GM19455 (cell line): ENCODE measurements around the gene DPYD.

Experiments
- ATAC-seq: cut with Tn5 transposase; IDR thresholded peaks from one replicate; pipeline ENCODE4 v1.9.1; 2021; ENCODE audit not compliant: unreplicated experiment

The DPYD gene

DNA sequence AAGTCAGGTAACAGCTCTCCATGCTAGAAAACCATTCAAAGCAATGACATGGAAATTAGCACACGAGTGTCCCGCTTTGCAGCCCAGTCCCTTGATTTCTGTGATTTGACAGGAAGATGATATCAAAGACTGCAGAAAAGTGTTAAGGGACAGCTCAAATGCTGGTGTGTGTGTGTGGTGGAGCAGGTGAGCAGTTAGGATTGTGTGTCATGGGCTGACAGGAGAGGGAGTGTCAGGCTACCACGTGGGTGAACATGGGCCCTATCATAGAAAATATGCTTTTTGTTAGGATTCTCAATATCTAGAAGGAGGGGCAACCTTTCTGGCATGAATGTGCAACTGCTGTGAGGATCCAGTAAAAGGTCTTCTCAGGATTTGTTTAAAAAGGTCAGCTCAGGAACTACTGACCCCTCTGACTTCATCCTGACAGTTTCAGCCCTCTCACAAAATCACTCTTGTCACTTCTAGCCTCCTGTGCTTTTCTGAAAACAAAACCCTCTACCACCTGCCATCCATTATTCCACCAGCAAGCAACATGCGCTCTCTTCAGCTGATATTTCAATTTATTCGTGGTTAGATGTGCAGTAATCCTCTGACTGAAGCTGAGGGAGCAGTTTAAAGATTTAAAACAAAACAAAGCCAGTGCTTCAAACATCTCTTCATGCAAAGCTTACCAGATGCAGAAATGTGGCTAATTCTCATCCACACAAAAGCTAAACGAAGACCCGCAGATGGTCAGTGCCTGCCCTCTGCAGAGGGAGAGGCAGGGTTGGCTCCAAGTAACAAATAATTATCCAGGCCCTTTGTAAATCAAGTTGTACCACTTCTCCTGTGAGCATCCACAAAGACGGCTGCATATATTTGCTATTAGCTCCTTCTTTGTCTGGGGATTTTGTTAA, 801.3 kb downstream of the DPYD start:
- ATAC-seq = no peak

DNA sequence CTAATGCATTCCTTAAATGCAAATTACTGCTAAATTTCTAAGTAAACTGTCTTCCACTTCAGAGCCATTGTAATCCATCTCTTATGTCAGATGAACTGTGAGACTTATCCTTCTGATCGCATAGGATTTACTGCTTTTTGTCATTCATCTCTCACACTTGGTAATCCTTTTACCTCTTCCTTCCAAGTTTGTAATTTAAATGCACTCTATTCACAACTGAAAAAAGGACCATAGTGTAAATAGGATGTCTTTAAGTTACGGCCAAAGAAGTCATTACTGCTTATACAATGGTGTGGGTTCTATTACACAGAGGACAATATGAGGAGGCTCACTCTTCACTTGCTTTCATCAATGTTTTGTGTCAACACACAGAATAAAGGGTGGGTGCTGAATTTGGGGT, 806.0 kb downstream of the DPYD start:
- ATAC-seq = no peak

DNA sequence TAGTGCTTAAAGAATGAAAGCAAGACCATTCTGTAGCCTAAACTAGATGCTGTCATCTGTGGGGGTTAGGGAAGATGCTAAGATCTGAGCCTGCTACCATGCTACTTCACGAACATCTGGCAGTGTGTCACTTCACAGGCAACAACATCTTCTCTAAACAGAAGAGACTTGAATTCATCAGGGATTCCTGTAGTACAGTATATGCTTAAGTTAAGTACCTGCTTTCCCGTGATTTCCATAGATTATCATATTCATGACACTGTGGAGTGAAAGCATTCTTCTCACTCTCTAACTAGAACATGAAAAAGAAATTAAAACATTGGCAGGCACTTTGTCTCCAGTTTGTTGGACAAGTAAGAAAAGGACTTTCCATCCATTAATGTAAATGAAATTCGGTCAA, 808.4 kb downstream of the DPYD start:
- no peak for ATAC-seq

DNA sequence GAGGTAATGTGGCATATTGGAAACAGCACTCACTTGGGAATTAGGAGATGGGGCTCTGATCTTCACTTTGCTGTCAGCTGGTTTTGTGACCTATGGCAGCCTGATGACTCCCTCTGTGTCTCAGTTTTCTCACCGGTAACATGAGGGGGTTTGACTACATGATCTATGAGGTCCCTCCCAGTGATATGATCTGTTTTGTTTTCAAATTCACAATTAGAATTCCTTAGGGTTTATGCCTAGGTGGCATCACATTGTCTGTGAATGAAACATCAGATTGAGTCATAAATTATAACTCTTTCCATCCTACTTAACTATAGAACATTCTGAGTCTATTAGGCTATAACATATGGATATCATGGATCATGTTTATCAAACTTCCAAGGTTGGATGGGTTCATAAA, 812.7 kb downstream of the DPYD start:
- ATAC-seq = no peak

DNA sequence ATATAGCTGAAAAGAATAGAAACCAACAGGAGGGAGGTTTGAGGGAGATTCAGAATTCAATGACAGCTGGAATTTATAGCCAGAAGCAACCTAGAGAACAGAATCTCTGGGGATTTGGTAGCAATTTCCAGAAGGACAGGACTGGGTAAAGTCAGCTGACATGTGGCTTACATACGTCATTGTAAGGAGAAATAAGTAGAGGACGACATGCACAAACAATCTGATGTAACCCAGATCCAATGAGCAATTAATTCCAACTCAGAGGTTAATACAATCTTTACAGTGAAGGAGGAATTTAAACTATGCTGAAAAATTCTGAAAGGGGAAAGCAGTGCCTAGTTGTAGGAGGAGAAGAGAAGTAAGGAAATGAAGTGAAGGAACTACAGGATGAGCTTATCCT, 815.3 kb downstream of the DPYD start:
- ATAC-seq = no peak

DNA sequence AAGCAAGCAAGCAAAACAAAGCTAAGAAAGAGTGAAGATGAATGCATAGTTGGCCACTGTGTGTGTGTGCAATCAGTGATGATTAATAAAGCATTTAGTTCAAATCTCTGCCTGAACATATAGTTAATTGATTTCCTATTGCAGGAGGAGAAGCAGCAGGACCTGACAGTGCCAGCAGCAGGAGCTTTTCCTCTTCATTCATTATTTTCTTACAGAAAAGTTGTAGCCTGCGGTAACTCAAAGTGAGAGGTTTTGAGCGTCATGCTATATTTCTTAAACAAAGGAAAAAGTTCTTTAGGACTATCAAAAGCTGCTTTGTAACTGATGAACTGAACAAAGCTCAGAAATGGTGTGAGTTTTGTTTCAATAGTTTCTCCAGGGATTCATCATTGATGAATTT, 819.3 kb downstream of the DPYD start:
- no peak for ATAC-seq

DNA sequence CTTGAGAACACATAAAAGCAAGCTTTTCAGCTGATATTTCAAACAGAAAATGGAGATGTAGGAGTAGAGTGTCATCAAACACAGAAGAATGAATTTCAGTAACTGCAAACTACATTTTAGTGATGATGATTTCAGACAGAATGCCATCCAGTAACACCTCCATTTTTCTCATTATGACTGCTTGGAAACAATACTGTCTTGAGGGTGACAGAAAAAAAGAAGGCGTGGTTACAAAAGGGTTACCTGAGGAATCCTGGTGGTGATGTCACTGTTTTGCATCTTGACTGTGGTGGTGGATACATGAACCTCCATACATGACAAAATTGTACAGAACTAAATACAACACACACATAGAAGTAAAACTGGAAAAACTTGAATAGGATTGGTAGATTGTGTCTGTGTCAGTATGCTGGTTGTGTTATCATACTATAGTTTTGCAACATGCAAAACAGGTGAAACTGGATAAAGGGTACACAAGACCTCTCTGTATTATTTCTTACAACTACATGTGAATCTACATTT, 823.4 kb downstream of the DPYD start:
- no peak for ATAC-seq

DNA sequence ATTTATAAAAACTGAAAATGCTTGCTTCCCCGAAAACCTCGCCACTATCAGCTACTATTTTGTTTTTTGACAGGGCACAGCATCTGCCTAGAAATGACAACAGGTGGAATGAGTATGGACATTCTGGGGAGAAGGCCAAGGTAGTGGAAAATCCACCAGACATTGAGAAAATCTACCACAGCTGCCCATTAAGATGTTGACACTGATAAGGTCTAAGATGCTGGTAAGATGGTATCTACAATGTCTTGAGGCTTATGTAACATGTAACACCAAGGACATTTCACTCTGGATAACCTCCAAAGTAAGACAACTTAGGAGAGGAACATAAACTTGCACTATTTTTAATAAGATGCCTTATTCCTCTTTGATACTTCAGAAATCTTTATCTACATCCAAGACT, 825.1 kb downstream of the DPYD start:
- ATAC-seq = no peak

DNA sequence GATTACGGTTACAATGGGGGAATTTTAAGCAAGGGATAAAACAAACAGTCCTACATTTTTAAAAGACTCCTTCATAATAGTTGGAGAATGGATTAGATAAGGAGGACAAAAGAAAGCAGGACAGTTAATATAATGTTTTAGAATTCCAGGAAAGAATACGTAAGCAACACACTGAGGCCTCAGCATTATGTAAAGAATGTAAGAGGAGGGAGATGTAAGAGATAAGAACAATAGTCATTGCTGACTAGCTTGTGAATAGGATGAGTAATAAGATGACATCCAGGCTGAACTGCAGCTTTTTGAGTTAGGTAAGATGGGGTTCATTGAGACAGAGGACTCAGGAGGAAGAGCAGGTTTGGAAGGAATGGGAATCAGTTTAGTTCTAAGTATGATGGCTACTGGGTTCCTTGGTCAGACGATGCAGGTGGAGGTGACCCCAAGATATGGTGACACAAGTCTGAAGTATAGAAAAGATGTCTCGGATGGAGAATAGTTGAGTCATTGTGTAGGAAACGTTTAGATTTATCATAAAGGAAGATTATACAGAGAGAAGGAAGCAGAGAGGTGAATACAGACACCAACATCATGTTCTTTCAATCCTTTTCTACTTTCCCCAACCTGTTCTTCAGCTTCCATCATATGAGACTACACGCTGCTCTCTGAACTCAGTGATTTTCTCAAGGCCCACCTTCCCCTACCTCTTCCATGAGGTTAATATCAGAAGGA, 826.4 kb downstream of the DPYD start:
- no peak for ATAC-seq

DNA sequence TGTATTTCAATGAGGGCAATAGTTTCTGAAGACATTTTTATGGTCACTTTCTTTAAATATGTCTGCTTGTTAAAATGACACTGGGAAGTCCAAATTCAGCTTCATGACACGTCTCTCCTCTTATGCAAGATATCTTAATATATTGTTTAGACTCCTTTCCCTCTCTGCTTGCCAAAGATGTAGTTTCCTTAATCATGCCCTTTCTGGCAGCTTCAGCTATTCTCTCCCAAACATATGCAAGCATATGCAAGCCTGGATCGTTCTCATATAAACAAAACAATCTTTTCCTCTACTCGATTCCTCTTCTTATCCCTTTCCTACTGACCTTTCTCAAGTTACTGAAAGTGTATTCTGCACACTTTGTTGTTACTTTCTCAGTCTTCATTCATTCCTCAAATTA, 827.1 kb downstream of the DPYD start:
- ATAC-seq = no peak

DNA sequence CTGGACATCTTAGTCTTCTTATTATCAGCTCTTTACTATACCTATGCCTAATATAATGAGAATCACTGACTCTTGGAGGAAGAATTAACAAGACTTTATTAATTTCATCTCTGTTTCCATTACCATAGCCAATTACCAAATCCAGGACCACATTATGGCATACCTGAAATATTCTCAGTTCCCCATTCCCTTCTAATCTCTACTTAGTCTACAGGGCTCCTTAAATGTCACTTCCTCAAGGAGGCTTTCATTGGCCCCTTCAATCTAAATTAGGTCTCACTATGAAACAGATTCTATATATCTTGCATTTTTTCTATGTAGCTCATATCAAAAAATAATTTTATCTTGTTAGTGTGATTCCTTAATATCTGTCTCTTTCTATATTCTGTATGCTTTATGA, 828.0 kb downstream of the DPYD start:
- ATAC-seq = no peak

DNA sequence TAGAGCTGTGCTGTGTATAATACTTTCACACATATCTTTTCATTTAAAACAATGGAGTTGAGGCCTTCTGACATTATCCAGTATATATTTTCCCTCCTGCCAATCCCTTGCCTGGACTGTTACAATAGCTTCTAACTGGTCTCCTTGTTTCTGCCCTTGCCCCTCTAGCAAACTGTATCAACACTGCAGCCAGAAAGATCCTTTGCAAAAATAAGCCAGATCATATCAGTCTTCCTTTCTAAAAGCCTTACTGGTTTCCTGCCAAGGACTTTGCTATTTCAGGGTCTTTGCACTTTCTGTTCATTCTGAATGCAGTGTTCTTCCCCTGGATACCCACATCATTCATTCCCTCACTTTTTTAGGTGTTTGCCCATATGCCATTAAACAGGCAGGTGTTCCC, 829.2 kb downstream of the DPYD start:
- ATAC-seq = no peak

DNA sequence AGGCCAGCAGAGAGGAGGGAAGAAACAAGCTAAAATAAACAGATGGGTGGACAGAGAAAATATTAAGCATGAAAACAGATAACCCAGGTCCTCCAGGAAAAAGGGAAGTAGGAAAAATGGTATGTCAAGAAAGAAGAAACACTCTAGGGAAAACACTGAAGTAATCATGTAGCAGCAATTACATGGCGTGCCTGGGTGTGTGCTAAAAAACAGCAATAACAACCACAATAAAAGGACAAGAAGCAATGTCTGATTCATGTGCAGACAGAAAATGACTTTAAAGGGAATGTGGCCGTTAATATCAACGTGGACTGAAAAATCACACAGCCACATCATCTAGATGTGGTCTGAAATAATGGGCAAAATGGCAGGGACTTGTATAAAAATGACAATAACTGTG, 829.6 kb downstream of the DPYD start:
- ATAC-seq = no peak

DNA sequence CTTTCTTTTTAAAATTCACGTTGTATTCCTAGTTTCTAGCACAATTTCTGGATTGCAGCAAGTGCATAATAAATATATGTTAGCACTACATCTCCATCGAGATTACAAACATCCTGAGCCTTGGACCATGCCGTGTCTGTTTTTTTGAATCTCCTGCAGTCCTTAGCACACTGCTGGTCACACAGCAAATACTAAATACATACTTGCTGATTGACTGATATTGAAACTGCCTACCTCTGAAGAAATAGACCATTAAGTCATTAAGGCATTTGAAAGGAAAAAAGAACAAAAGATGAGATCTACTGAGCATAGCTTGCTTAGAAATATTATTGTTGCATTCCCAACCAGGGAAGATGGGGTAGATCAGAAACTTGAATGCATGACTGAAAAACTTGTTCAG, 830.1 kb downstream of the DPYD start:
- no peak for ATAC-seq

DNA sequence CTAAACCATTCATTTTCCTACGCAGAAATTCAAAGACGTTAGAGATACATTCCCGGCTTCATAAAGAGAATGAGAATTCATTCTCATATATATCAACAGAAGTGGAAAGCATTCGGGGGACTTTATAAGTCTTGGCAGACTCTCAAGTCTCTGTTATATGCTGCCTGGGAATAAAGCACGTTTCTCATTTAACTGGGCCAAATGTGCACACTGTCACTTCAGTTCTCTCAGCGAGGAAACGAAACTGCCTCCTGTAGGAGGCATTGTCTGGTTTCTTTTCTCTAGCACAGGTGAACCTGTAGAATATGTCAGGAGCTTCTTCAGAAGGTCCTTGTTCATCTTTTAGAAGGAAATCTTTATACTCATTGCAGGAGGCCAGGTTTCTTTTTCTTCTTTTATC, 831.7 kb downstream of the DPYD start:
- no peak for ATAC-seq

DNA sequence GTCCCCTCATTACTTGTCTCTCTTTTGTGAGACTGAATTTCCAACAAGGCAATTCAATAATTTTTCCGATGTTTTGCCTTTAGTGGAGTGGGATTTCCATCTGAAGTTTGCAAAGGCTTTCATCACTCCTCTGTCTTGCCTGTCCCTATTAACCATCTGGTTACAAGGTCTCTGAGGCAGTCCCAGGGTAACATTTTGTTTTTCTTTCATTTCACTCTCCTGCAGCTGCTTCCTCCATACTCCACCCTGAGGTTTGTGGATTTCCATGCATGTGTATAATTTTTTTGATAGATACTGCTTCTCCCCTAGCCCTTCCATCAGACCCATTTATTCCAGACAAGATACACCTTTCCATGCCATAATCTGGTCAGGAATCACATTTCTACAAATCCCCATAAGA, 832.4 kb downstream of the DPYD start:
- no peak for ATAC-seq

DNA sequence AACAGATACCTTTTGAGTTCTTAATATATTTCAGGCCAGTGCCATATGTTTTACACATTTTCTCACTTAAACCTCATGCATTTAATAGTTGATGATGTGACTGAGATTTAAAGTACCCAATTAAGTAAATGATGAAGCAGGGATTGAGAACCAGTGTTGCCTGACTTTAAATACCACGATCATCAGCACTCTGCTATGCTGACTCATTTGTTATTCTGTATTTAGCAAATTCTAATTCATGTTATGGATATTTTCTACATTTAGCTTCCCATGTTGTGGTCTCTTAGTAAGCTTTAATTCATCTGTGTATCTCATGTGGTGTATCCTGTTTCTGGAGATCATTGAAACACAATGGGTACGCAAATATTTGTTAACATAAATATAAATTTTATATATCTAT, 836.3 kb downstream of the DPYD start:
- ATAC-seq = no peak

DNA sequence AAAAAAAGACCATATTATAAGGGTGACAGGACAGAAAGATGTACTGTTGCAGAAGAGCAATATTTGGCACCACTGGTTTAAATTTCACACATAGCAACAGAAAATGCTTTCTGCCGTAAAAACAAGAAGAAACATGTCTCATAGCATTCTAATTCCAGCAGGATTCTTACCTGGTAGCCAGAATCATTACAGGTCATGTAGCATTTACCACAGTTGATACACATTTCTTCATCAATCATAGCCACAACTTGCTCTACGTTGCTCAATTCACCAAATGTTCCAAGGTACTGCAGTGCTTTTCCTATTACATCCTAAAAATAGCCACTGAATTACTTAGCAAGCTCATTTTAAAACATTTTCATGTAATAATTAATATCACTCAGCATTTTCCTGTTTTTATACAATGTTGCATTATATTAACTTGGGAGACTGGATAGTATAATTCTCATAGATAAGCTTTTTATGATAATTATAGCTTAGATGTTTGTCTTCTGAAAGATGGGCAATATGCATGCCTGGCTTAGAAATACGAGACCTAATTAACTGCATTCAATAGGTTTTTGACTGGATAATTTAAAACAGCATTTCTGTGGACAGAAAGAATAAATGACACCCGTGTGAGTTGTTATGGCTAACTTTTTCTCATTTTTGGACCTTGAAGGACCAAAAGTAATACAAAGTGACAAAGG, 838.5 kb downstream of the DPYD start:
- no peak for ATAC-seq

DNA sequence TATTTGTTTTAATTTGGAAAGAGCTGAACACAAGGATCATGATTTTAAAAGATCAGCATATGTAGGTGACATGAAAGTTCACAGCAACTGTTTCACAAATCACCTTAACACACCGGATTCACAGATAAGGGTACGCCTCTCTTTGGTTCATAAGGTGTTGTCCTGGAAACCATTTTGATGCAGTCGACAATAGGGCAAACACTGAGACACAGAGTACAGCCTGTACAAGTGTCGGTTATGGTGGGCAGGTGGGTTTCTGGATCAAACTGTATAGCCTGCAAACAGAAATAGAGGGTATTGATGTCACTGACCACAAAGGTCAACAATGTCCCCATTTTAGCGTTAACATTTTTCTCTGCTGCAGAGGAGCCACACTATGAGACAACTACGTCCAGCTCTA, 842.0 kb downstream of the DPYD start:
- ATAC-seq = no peak

DNA sequence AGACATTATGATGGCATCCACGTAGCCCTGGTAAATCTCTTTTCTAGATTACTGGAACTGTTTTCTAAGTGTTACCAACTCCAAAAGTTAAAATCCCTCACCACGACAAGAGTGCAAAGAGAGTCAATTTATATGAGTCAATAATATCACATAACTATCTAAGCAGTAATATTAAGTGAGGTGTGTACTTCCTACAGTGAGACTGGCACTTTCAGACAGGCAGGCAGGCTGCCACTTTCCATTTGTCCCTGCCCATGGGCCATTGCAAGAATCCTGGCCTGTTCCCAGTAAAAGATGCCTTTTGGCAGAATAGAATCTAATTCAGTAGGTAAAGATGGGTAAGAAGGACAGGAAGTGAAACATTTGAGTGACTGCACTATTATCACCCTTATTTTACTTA, 843.6 kb downstream of the DPYD start:
- no peak for ATAC-seq

DNA sequence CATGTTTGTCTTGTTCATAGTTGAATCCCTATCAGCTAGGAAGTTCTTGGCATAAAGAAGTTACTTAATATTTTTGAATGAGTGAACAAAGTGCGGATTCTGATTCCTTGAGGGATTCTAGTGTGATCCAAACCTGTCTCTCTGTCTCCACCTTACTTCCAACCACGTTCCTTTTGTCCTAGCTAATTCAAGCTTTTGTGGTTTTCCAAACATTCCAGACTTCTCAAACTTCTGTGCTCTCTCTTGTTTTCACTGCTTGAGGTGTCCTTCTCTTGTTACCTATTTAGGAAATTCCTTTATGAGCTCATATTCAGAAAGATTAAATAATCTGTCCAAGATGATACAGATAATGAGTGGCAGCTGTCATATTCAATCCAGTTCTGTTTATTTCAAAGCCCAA, 846.1 kb downstream of the DPYD start:
- ATAC-seq = no peak

DNA sequence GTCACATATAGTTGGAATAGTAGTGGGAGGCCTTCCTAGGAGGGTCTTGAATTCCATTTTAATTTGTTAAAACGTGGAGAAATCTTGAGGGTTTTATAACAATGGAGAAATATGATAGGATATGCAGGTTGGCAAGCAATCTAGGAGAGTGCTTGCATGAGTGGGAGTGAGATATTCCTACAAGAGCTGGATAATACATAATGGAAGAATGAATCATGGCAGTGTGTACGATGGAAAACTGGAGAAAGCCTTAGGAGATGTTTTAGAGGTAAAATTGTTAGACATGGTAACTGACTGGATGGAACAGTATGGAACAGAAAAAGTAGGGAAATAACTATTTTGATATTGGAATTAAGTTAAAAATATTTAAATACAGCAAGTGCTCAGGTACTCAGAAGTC, 846.9 kb downstream of the DPYD start:
- no peak for ATAC-seq
